Measurements from ENCODE around the gene SSR2.

SSR2 gene

DNA sequence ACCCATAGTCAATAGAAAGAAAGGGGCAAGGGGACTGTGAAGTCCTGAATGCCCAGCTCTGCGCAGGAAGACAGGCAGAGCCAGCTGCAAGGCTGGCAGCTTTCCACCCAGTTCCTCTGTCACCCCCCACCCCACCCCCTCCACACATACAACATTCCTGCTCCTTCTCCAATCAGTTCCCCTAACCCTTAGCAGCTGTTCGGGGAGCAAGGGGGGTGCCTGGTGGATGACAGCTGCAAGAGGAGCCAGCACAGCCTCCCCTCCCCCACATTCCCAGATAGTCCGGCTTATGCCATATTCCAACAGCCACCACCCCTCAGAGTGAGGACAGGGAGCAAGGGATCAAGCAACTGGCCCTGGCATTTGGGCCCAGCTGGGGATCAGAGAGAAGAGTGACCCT, 52.1 kb downstream of the SSR2 start:
- H3K4me1 ChIP-seq (ENCODE audit: control insufficient read depth, insufficient read depth, low read length) = peaks cover 56% of the 10 kb centered on the region
- no peak overlapping the region for H3K9ac ChIP-seq (ENCODE audit: low read length)
- H3K27ac ChIP-seq (ENCODE audit: low read depth, low read length) = no peak overlapping the region
- H3K36me3 ChIP-seq (ENCODE audit: control insufficient read depth, insufficient read depth, low read length) = peaks cover 53% of the 10 kb centered on the region
- no peak overlapping the region for H3K4me3 ChIP-seq (ENCODE audit: low read depth, low read length)
- no peaks in the 10 kb centered on the region for H3K9me3 ChIP-seq (ENCODE audit: control insufficient read depth, insufficient read depth, low read depth, low read length)
- H3K27me3 ChIP-seq (ENCODE audit: control insufficient read depth, insufficient read depth, low read length) = no peaks in the 10 kb centered on the region

DNA sequence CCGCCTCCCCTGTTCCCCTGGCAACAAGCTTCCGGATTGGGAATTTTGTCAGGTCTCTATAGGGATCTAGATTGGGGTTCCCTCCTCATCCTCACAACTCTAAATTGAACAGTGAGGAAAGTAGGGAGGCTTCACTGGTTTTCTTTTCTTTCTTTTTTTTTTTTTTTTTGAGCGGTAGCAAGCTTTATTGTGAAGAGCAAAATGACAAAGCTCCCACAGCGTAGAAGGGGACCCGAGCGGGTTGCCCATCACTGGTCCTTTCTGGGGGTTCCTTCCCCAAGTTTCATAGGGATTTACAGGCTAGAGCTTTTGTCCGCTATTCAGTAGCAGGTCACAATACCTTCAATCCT, 52.7 kb downstream of the SSR2 start:
- H3K9me3 ChIP-seq (ENCODE audit: control insufficient read depth, insufficient read depth, low read depth, low read length) = no peaks in the 10 kb centered on the region
- 0 out of 2 replicates have a peak overlapping the region, but pooled peaks have one; percentile 2 for H3K27ac ChIP-seq (ENCODE audit: low read depth, low read length)
- peaks cover 56% of the 10 kb centered on the region for H3K4me1 ChIP-seq (ENCODE audit: control insufficient read depth, insufficient read depth, low read length)
- H3K27me3 ChIP-seq (ENCODE audit: control insufficient read depth, insufficient read depth, low read length) = no peaks in the 10 kb centered on the region
- H3K4me3 ChIP-seq (ENCODE audit: low read depth, low read length) = no peak overlapping the region
- H3K9ac ChIP-seq (ENCODE audit: low read length) = no peak overlapping the region
- peaks cover 54% of the 10 kb centered on the region for H3K36me3 ChIP-seq (ENCODE audit: control insufficient read depth, insufficient read depth, low read length)

DNA sequence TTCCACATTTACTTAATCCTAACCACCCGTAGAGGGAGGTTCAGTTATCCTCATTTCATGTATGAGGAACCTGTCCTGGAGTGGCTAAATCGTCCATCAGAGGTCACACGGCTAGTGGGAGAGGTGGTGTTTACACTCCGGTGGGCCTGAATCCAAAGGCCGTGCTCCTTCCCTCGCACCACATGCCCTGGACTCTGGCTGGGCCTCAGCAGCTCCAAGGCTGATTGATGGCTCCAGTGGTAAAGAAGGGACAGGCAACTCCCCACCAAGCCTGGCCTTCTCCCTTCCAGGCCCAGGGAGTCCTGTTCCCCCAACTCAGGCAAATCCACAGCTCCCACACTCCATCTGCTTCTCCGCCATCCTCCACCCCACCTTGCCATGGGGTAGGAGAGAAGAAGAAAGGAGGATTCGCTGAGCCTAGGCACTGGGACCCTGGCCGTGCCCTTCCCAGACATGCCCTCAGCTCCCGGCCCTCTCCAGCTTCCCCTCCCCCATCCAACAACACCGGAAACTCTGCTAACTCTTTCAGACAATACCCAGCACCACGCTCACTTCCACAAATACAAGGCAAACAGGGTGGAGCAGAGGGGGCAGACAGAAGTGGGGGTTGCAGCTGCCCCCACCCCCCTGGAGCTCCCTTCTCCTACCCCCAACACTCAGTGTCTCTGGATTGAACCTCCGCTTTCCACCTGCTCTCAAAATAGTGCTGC, 53.3 kb downstream of the SSR2 start:
- H3K9ac ChIP-seq (ENCODE audit: low read length) = peak overlapping the region; percentile 26
- H3K27me3 ChIP-seq (ENCODE audit: control insufficient read depth, insufficient read depth, low read length) = no peaks in the 10 kb centered on the region
- 0 out of 2 replicates have a peak overlapping the region, but pooled peaks have one; percentile 3 for H3K4me3 ChIP-seq (ENCODE audit: low read depth, low read length)
- H3K27ac ChIP-seq (ENCODE audit: low read depth, low read length) = 0 out of 2 replicates have a peak overlapping the region, but pooled peaks have one; percentile 2
- H3K36me3 ChIP-seq (ENCODE audit: control insufficient read depth, insufficient read depth, low read length) = peaks cover 60% of the 10 kb centered on the region
- H3K4me1 ChIP-seq (ENCODE audit: control insufficient read depth, insufficient read depth, low read length) = peaks cover 55% of the 10 kb centered on the region
- H3K9me3 ChIP-seq (ENCODE audit: control insufficient read depth, insufficient read depth, low read depth, low read length) = no peaks in the 10 kb centered on the region

DNA sequence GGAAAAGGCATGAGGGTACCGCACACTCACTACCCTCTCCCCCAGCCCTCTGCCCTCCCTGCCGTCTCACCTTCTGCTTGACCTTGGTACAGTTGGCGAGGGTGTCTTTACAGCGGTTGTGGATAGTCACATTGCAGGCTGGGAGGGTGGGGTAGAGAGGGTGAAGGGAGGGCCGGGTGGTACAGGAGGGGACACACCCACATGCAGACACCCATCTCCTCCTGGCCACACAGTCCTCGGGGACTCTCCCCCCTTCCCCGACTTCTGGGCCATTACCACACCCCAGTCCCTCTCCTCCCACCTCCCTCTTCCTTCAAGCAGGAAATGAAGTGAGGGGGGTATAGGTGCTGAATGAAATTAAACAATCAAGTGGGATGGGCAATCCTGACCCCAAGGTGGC, 54.0 kb downstream of the SSR2 start:
- peaks cover 67% of the 10 kb centered on the region for H3K36me3 ChIP-seq (ENCODE audit: control insufficient read depth, insufficient read depth, low read length)
- H3K27ac ChIP-seq (ENCODE audit: low read depth, low read length) = no peak overlapping the region
- peaks cover 51% of the 10 kb centered on the region for H3K4me1 ChIP-seq (ENCODE audit: control insufficient read depth, insufficient read depth, low read length)
- no peaks in the 10 kb centered on the region for H3K9me3 ChIP-seq (ENCODE audit: control insufficient read depth, insufficient read depth, low read depth, low read length)
- H3K27me3 ChIP-seq (ENCODE audit: control insufficient read depth, insufficient read depth, low read length) = no peaks in the 10 kb centered on the region
- H3K9ac ChIP-seq (ENCODE audit: low read length) = no peak overlapping the region
- no peak overlapping the region for H3K4me3 ChIP-seq (ENCODE audit: low read depth, low read length)

DNA sequence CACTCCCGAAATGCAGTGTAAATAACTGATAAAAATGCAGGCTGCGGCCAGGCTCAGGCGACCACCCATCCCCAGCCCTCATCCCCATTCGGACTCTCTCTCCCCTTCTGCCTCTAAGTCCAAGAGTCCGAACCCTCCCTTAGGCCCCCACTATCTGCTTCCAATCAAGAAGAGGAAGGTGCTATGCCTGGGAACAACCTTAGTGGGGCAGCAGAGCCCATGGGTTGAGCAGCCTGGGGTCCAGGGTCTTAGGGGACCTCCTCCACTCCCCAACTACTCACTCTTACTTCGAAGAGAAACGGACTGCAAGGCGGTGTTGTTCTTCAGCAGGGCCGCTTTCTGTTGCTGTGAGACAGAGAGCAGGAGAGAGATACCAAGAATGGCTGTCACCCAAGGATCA, 54.6 kb downstream of the SSR2 start:
- no peak overlapping the region for H3K27ac ChIP-seq (ENCODE audit: low read depth, low read length)
- H3K9ac ChIP-seq (ENCODE audit: low read length) = no peak overlapping the region
- peaks cover 72% of the 10 kb centered on the region for H3K36me3 ChIP-seq (ENCODE audit: control insufficient read depth, insufficient read depth, low read length)
- H3K9me3 ChIP-seq (ENCODE audit: control insufficient read depth, insufficient read depth, low read depth, low read length) = no peaks in the 10 kb centered on the region
- peaks cover 51% of the 10 kb centered on the region for H3K4me1 ChIP-seq (ENCODE audit: control insufficient read depth, insufficient read depth, low read length)
- H3K27me3 ChIP-seq (ENCODE audit: control insufficient read depth, insufficient read depth, low read length) = no peaks in the 10 kb centered on the region
- no peak overlapping the region for H3K4me3 ChIP-seq (ENCODE audit: low read depth, low read length)

DNA sequence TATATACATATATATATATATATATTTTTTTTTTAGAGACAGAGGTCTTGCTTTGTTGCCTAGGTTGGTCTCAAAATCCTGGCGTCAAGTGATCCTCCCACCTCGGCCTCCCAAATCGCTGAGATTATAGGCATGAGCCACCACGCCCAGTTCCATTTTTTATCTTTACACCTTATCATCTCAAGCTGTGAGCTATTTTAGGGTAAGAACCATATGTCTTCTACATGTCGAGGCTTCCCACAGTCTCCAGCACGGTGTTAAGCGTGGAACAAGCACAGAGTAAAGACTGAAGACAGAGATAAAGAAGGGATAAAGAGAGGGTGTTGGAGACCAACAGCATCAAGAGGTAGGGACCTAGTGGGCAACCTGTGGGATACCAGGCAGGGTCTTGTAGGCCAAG, 56.6 kb downstream of the SSR2 start:
- H3K27me3 ChIP-seq (ENCODE audit: control insufficient read depth, insufficient read depth, low read length) = no peaks in the 10 kb centered on the region
- peaks cover 32% of the 10 kb centered on the region for H3K4me1 ChIP-seq (ENCODE audit: control insufficient read depth, insufficient read depth, low read length)
- no peaks in the 10 kb centered on the region for H3K9me3 ChIP-seq (ENCODE audit: control insufficient read depth, insufficient read depth, low read depth, low read length)
- no peak overlapping the region for H3K4me3 ChIP-seq (ENCODE audit: low read depth, low read length)
- no peak overlapping the region for H3K9ac ChIP-seq (ENCODE audit: low read length)
- H3K27ac ChIP-seq (ENCODE audit: low read depth, low read length) = no peak overlapping the region
- peaks cover 86% of the 10 kb centered on the region for H3K36me3 ChIP-seq (ENCODE audit: control insufficient read depth, insufficient read depth, low read length)

DNA sequence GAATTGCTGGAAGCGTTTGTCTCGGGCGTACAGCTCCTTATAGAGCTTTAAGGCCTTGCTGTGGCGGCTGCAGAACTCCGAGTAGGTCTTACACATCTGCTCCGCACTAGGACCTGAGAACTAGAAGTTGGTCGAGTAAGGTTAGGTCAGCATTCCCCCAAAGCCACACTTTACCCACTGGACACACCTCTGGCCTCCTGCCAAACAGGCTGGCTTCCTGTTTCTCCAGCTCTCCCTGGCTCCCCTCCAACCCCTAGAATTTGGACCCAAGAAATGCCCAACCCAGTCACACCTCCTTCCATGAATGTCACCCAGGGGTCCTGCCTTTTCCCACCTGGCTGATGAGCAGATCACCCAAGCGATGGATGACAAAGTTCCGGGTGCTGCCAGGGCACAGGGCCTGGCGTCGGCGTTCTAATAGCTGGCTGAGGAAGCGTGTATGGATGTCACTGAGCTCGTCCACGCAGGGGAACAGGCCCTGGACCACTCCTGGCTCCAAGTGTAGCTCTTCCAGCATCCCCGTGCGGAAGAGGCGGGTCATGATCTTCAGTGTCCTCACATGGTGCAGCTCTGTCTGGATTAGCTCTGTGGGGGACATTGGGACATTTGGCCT, 58.0 kb downstream of the SSR2 start:
- Histone ChIP-seq H3K4me1 (ENCODE audit: control insufficient read depth, insufficient read depth, low read length) (peaks cover 17% of the 10 kb centered on the region), H3K9me3 (ENCODE audit: control insufficient read depth, insufficient read depth, low read depth, low read length) (no peaks in the 10 kb centered on the region), H3K4me3 (ENCODE audit: low read depth, low read length) (no peak overlapping the region), H3K36me3 (ENCODE audit: control insufficient read depth, insufficient read depth, low read length) (peaks cover 87% of the 10 kb centered on the region), H3K27ac (ENCODE audit: low read depth, low read length) (no peak overlapping the region), H3K27me3 (ENCODE audit: control insufficient read depth, insufficient read depth, low read length) (no peaks in the 10 kb centered on the region), H3K9ac (ENCODE audit: low read length) (no peak overlapping the region)

DNA sequence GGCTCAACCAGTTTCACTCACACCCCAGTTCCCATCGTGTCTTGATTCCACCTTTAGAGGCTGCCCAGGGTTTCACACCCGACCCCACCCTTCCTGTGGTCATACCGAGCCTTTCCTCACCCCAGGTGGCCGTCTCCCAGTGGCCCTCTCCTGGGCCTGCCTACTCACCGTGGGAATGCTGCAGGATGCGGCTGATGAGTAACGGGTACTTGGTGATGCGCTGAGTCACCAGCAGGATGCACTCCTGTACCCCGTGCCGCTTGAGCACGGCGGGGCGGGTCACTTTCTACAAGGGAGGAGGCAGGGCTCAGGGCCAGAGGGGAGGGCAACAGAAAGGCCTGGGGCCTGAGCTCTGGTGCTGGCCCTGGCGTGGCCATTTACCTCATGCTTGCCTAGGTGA, 58.8 kb downstream of the SSR2 start:
- H3K36me3 ChIP-seq (ENCODE audit: control insufficient read depth, insufficient read depth, low read length) = peaks cover 87% of the 10 kb centered on the region
- no peaks in the 10 kb centered on the region for H3K27me3 ChIP-seq (ENCODE audit: control insufficient read depth, insufficient read depth, low read length)
- no peak overlapping the region for H3K4me3 ChIP-seq (ENCODE audit: low read depth, low read length)
- no peaks in the 10 kb centered on the region for H3K9me3 ChIP-seq (ENCODE audit: control insufficient read depth, insufficient read depth, low read depth, low read length)
- no peak overlapping the region for H3K27ac ChIP-seq (ENCODE audit: low read depth, low read length)
- no peak overlapping the region for H3K9ac ChIP-seq (ENCODE audit: low read length)
- peaks cover 9% of the 10 kb centered on the region for H3K4me1 ChIP-seq (ENCODE audit: control insufficient read depth, insufficient read depth, low read length)

DNA sequence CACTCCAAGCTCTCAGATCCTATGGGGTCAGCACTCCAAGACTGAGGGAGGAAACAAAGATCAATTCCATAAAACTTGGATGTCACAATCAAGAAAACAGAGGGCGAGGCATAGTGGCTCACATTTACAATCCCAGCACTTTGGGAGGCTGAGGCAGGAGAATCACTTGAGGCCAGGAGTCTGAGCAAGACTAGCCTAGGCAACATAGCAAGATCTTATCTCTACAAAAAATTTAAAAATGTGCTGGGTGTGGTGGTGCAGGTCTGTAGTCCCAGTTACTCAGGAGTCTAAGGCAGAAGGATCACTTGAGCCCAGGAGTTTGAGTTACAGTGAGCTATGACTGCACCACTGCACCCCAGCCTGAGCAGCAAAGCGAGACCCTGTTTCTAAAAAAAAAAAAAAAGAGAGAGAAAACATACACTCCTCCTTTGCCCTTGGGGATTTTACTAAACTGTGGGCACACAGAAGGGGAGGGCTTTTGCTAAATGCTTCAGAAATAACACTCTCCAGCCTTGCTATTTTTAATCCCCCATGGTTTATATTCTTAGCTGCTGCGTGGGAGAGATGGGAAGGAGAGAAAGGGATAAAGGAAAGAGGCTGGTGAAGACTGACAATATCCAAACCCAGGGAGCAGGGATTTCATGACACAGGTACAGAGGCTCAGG, 60.5 kb downstream of the SSR2 start:
- no peak overlapping the region for H3K9ac ChIP-seq (ENCODE audit: low read length)
- no peaks in the 10 kb centered on the region for H3K27me3 ChIP-seq (ENCODE audit: control insufficient read depth, insufficient read depth, low read length)
- peaks cover 2% of the 10 kb centered on the region; the same call in 1 of the 2 replicates for H3K4me1 ChIP-seq (ENCODE audit: control insufficient read depth, insufficient read depth, low read length)
- H3K9me3 ChIP-seq (ENCODE audit: control insufficient read depth, insufficient read depth, low read depth, low read length) = no peaks in the 10 kb centered on the region
- no peak overlapping the region for H3K4me3 ChIP-seq (ENCODE audit: low read depth, low read length)
- H3K36me3 ChIP-seq (ENCODE audit: control insufficient read depth, insufficient read depth, low read length) = peaks cover 76% of the 10 kb centered on the region
- no peak overlapping the region for H3K27ac ChIP-seq (ENCODE audit: low read depth, low read length)

Measured in HUES6 (cell line).